Hepatocyte (in vitro differentiated cells): Measurements from ENCODE around the gene TLCD3B.

ENCODE experiments used
- CTCF ChIP-seq: fragments of 200-600 bp; sonication (generic); IDR thresholded peaks from 2 replicates; pipeline ENCODE4 v1.5.1; 2016; ENCODE audit warnings: antibody characterized with exemption, mild to moderate bottlenecking; ENCODE audit not compliant: poor library complexity
- EZH2 ChIP-seq: fragments of 200-600 bp; sonication (generic); IDR thresholded peaks from 2 replicates; pipeline ENCODE4 v1.6.1; 2016; ENCODE audit warnings: antibody characterized with exemption, mild to moderate bottlenecking, borderline replicate concordance

- TF ChIP-seq CTCF = no peak
- TF ChIP-seq EZH2 = no peak
Observed at GRCh38 chr16:30046178-30046577, 15.1 kb upstream of the TLCD3B start.
